DND-41 (cell line): ENCODE measurements around the gene TOMM40L.

Experiments used
- EZH2 ChIP-seq: IDR thresholded peaks from 3 replicates; pipeline ENCODE4 v1.6.1; 2012; ENCODE audit warnings: borderline replicate concordance, low read depth, mild to moderate bottlenecking, moderate library complexity, low read length, inconsistent platforms; ENCODE audit not compliant: severe bottlenecking
- TF ChIP-seq, protein P1 (sequence below): IDR thresholded peaks from 2 replicates; pipeline ENCODE4 v1.5.1; 2012; ENCODE audit warnings: borderline replicate concordance, low read length, moderate library complexity, mild to moderate bottlenecking; ENCODE audit not compliant: poor library complexity, severe bottlenecking; ENCODE audit errors: extremely low read depth

DNA sequence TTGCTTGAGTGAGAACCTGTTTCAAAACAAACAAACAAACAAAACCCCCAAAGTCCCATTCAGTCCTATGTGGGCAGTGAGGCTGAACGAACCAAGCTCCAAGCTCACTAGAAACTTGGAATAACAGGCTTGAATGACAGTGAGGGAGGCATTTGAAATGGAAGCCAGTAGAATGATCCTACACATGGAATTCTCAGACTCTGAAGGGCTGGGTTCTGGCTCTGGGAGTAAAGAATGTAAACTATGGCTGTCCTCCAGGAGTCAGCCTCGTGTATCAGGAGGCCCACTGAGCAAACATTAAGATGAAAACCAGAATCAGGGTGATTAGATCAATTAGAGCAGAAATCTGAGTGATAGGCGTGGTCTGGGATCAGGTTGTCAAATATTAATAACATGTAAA lies 47.5 kb downstream of the TOMM40L start:
- TF ChIP-seq, protein P1, sequence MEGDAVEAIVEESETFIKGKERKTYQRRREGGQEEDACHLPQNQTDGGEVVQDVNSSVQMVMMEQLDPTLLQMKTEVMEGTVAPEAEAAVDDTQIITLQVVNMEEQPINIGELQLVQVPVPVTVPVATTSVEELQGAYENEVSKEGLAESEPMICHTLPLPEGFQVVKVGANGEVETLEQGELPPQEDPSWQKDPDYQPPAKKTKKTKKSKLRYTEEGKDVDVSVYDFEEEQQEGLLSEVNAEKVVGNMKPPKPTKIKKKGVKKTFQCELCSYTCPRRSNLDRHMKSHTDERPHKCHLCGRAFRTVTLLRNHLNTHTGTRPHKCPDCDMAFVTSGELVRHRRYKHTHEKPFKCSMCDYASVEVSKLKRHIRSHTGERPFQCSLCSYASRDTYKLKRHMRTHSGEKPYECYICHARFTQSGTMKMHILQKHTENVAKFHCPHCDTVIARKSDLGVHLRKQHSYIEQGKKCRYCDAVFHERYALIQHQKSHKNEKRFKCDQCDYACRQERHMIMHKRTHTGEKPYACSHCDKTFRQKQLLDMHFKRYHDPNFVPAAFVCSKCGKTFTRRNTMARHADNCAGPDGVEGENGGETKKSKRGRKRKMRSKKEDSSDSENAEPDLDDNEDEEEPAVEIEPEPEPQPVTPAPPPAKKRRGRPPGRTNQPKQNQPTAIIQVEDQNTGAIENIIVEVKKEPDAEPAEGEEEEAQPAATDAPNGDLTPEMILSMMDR = no peak
- no peak for TF ChIP-seq EZH2
